ENCODE measurements around the gene PPBP.
"Not testable (repeated sequence)": the region's sequence is repeated elsewhere in the genome, so short reads cannot be mapped to it uniquely, and the experiment has no call there.

The PPBP gene

GRCh38 chr4:73962724-73963123 lies 25.3 kb downstream of the PPBP start:
- no peak overlapping the region for H3K4me3 ChIP-seq (ENCODE audit: low read length)
- DNase-seq (ENCODE audit: low read depth, low spot score), result no peak

- H3K4me3 ChIP-seq (ENCODE audit: low read length); DNase-seq (ENCODE audit: low read depth, low spot score): not testable (repeated sequence)
These were observed 28.9 kb downstream of the PPBP start for GRCh38 chr4:73959041-73959440.

GRCh38 chr4:73952352-73952751 lies 35.6 kb downstream of the PPBP start:
- no peak overlapping the region for H3K4me3 ChIP-seq (ENCODE audit: low read length)
- DNase-seq (ENCODE audit: low read depth, low spot score), result no peak

GRCh38 chr4:73950376-73950920 lies 37.5 kb downstream of the PPBP start:
- not testable (repeated sequence) for H3K4me3 ChIP-seq (ENCODE audit: low read length); DNase-seq (ENCODE audit: low read depth, low spot score)

GRCh38 chr4:73948990-73949706 lies 38.8 kb downstream of the PPBP start:
- DNase-seq (ENCODE audit: low read depth, low spot score), result no peak
- H3K4me3 ChIP-seq (ENCODE audit: low read length), result no peak overlapping the region

GRCh38 chr4:73948291-73948690 lies 39.7 kb downstream of the PPBP start:
- H3K4me3 ChIP-seq (ENCODE audit: low read length), result no peak overlapping the region
- DNase-seq (ENCODE audit: low read depth, low spot score), result no peak

GRCh38 chr4:73947239-73947985 lies 40.6 kb downstream of the PPBP start:
- no peak for DNase-seq (ENCODE audit: low read depth, low spot score)
- no peak overlapping the region for H3K4me3 ChIP-seq (ENCODE audit: low read length)

- H3K4me3 ChIP-seq (ENCODE audit: low read length), result no peak overlapping the region
- DNase-seq (ENCODE audit: low read depth, low spot score), result no peak
These were observed 42.1 kb downstream of the PPBP start for GRCh38 chr4:73945674-73946449.

- no peak overlapping the region for H3K4me3 ChIP-seq (ENCODE audit: low read length)
- DNase-seq (ENCODE audit: low read depth, low spot score), result no peak
These were observed 42.9 kb downstream of the PPBP start for GRCh38 chr4:73945140-73945539.

GRCh38 chr4:73944061-73944875 lies 43.7 kb downstream of the PPBP start:
- H3K4me3 ChIP-seq (ENCODE audit: low read length), result no peak overlapping the region
- no peak for DNase-seq (ENCODE audit: low read depth, low spot score)

GRCh38 chr4:73943555-73943954 lies 44.4 kb downstream of the PPBP start:
- DNase-seq (ENCODE audit: low read depth, low spot score), result no peak
- H3K4me3 ChIP-seq (ENCODE audit: low read length), result no peak overlapping the region

GRCh38 chr4:73936969-73937368 lies 51.0 kb downstream of the PPBP start:
- no peak for DNase-seq (ENCODE audit: low read depth, low spot score)
- no peak overlapping the region for H3K4me3 ChIP-seq (ENCODE audit: low read length)

All from Jurkat, Clone E6-1 (cell line).